NOMO-1 treated with DMSO at 0.1 percent for 48 hours (cell line): ENCODE data around the gene ELMOD3.
A peak's percentile ranks its signal among the peaks of the same experiment; 100 is the strongest.
"Not testable (repeated sequence)": the region's sequence is repeated elsewhere in the genome, so short reads cannot be mapped to it uniquely, and the experiment has no call there.

ENCODE experiments used
- DNase-seq: peaks from one replicate; lab custom pipeline; 2025; ENCODE audit not compliant: unreplicated experiment; lab: John Stamatoyannopoulos, UW

The ELMOD3 gene

DNA sequence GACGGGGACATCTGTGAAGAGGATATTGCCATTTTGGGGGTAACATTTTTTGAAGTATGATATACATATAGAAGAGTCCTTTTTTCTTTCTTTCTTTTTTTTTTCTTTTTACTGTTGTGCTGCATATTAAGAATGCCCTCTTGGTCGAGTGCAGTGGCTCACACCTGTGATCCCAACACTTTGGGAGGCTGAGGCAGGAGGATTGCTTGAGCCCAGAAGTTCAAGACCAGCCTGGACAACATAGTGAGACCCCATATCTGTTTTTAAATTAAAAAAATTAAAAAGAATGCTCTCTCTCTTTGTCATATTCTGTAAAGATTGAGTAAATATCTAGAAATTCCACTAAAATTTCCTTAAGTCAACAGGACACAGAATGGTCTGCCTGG, 67.5 kb downstream of the ELMOD3 start:
- DNase-seq: no peak

DNA sequence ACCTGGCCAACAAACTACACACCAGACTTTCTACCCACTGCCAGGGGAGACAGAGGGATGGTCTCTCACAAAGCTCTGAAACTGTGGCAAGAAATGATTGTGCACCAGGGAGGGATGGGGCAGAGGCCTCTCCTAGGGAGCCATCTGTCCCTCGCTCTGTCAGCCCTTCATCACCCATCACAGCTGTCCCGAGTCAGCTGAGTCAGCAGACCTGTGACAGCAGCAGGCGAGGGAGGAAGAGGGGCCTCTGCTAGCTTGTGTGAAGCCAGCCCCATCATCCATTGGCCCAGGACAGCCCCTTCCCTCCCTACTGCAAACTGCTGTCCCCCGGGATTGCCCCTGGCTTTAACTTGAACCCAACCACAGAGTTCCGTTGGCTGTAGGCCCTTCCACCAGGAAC, 69.0 kb downstream of the ELMOD3 start:
- no peak for DNase-seq

DNA sequence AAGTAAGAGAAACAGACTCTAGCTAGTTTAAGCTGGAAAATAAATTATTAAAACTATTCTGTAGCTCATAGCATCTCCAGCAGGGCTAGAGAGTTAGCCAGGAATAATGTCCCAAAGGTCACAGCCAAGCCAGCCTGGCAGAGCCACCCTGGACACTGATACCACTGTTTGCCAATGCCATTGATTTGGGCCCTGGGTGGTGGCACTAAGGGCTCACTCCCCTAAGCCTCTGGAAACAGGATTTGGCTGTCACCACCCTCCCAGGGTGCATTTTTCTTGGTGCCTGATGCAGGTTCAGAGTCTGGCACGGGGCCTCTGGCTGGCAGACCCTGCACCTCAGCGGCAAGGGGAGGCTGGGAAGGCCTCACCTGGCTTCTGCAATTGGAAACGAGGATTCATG, 71.0 kb downstream of the ELMOD3 start:
- no peak for DNase-seq

DNA sequence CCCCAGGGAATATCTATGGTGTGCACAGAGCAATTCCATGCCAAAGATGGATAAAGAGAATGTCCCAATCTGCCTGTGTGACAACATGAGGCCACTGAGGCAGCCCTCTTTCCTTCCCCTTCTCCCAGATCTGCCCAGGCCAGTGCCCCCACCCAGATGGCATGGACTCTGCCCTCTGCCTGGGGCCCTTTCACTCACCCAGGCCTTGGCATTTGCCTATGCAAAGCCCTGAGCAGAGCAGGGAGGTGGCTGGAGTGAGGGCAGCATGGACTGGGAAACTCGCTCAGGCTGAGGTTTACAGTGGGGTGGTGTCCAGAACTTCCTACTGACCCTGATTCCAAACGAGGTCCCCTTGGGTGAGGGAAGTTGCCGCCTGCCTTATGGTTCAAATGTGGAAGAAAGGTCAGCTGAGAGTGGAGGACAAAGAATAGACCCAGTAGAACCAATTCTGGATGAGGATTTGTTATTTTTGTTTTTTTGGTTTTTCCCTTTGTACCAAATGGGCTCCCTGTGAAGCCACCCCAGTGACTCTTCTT, 72.8 kb downstream of the ELMOD3 start:
- DNase-seq: no peak

DNA sequence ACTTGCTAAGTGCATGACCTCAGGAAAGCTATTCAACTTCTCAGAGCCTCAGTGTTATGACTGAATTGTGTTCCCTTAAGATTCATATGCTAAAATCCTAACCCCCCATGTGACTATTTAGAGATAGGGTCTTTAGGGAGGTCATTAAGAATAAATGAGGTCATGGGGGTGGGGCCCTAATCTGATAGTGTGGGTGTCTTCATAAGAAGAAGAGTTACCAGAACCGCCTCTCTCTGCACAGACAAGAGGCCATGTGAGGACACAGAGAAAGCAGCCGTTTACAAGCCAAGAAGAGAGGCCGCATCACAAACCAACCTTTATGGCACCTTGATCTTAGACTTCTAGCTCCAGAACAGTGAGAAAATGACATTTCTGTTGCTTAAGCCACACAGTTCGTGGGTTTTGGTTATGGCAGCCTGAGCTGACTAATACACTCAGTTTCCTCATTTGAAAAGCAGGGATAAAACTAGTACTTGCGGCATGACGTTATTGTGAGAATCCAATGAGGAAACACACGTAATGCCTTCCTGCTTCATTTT, 73.8 kb downstream of the ELMOD3 start:
- DNase-seq: peak; percentile 74

DNA sequence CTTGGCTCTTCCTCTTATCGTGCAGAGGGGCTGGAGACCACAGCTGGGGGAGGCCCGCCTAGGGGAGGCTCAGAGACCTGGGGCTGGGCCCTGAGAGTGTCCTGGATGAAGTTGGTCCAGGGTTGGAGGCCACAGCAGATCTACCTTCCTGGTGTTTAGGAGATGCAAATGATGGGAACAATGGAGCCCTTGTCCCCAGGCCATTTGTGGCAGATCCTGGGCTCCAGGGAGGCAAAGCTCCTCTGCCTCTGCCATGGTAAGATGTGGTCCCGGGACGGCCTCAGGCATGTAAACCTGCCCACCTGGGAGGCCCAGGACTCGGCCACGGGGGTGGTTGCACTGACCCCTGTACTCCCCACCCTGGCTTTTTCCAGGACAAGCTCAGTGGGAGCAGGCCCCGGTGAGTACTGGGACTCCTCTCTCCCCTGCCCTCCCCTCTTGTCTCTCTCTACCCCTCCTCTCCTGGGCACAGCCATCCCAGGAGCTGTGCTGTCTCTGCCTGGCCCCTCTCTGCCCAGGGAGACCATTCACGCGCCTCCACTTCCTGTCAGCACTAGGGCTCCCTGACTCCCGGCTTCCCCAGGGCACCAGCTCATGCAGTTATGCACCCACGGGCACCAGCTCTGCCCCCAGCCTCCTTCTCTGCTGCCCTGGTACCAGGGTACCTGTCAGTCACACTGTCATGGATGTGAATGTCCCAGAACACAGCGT, 74.8 kb downstream of the ELMOD3 start:
- no peak for DNase-seq

DNA sequence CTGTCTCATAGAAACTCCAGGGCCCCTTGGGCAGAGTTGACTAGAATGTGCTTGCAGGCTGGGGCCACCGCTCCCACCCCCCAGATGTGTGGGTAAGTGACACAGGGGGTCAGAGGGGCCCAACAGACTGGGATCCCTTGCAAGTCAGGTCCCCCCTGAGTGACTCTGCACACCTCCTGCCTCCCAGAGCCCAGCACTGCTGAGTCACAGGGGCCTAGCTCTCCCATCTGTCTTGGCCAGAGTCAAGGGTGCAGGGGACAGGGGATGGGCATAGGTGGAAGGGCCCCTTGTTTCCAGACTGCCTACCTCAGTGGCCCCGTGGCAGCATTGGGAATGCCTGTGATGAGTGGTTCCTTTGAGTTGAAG, 75.3 kb downstream of the ELMOD3 start:
- no peak for DNase-seq

DNA sequence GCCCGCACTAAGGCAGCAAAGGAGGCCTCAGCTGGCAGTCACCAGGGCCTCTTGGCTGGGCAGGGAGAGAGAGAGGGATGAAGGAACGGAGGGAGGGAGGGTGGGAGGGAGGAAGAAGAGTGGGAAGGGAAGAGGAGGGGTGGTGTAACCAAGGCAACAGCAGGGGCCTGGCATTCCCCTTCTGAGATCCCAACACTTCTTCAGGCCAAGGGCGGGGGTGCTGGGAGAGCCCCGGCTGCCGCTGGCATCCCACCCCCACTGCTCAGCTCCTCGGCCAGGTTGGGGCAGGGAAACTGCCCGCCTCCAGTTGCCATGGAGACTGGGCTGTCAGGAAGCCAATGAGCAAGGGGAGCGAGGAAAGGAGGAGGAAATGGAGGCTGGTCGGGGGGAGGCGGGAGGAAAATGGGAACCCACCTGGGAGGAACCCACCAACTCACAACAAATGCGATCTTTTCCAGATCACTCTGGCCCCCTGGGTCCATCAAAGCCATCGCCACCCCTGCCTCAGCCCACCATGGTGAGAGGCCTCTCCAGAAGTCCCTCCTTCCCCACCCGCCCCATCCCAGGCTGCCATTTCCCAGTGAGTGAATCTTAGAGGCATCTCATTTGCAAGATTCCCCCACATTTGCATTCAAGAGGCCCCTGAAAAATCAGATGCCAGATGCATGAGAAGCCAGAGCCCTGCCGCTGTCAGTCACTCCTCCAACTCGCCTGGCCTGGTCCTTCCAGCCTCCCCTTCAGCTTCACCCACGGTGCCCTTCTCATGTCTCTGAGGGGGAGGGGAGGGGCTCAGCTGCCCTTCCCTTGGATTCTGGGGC, 76.4 kb downstream of the ELMOD3 start:
- DNase-seq: no peak

DNA sequence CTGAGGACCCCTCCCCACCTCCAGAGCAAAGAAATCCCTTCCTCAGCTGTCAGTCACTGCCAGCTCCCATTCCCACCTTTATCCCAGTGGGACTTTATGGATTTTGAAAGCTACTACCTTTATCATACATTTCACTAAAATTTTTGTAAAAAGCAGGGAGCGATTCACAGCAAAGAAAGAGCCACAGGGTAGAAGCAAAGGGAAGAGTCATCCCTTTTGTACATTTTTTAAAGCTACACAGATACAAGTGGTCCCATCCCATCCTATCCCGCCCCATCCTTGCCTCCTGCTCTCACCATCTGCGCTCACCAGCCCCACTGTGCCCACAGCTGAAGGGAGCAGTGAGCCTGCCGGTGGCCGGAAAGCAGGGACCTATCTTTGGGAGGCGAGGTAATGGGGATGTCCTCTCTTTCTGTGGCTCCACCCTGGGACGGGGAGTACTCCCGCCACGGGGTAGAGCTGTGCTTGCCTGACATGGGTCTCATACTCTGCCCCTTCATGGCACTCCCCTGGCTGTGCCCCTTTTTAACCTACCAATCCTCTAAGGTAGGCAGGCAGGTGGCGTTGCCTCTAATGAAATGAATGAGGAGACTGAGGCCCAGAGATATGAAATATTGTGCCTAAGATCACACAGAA, 77.1 kb downstream of the ELMOD3 start:
- no peak for DNase-seq

DNA sequence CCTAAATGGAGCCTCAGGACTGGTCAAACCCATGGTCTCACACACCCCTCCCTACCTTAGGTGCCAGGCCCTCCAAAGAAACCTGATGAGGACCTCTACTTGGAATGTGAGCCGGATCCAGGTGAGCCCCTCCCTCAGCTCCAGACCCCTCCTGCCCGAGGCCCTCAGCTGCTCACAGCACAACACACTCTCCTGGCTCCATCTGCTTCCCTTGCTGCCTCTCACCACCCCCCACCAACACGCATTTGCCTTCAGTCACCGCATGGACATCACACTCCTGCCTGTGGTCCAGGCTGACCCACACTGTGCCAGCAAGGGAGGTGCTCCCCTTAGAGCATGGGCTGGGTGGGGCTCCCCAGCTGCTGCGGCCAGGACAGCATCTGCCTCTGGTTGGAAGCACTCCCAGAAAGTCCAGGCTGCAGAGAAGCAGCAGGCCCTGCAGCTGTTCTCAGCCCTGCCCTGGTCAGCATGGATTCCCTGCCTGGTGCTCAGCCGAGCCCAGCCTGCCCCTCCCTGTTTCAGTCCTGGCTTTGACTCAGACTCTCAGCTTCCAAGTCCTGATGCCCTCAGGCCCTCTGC, 79.0 kb downstream of the ELMOD3 start:
- DNase-seq: no peak

DNA sequence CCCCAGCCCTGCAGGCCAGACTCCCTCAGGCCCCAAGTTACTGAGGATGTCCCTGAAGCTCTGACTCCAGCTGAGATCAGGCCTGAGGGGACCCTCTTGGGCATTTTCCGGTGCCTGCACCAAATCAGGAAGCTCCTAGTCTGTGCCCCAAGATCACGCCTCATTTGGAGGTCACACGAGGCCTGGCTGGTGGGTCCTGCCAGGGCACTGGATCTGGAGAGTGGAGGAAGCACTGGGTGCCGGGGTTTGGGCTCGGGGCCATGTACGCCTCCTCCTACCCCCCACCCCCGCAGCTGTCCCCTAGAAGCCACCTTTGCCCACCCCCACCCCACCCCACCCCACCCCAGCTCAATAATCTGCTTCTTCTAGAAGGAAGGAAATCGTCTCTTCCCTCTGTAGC, 80.1 kb downstream of the ELMOD3 start:
- DNase-seq: no peak

DNA sequence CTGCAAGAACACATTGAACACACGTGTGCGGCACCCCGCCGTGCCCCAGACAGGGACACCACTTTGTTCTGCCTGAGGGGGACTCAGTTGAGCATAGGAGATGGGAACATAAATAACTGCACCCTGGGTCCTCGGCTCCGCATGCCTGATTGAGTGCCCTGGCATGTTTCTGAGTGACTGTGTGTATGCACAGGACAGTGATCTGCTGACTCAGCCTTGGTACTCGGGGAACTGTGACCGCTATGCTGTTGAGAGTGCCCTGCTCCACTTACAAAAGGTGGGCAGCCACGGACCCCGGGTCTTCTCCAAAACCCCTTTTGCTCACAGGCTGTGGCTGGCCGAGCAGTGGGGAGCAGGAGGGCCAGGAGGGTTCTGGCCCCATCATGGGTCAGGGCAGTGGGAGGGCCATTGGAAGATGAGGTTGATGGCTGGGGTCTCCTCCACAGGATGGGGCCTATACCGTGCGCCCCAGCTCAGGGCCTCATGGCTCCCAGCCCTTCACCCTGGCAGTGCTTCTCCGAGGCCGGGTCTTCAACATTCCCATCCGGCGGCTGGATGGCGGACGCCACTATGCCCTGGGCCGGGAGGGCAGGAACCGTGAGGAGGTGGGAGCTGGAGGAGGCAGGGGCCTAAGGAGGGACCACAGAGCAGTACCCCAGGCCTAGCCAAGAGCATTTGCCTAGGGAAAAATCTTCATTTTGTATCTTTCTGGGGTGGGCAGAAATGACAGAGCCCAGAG, 80.8 kb downstream of the ELMOD3 start:
- DNase-seq: no peak

DNA sequence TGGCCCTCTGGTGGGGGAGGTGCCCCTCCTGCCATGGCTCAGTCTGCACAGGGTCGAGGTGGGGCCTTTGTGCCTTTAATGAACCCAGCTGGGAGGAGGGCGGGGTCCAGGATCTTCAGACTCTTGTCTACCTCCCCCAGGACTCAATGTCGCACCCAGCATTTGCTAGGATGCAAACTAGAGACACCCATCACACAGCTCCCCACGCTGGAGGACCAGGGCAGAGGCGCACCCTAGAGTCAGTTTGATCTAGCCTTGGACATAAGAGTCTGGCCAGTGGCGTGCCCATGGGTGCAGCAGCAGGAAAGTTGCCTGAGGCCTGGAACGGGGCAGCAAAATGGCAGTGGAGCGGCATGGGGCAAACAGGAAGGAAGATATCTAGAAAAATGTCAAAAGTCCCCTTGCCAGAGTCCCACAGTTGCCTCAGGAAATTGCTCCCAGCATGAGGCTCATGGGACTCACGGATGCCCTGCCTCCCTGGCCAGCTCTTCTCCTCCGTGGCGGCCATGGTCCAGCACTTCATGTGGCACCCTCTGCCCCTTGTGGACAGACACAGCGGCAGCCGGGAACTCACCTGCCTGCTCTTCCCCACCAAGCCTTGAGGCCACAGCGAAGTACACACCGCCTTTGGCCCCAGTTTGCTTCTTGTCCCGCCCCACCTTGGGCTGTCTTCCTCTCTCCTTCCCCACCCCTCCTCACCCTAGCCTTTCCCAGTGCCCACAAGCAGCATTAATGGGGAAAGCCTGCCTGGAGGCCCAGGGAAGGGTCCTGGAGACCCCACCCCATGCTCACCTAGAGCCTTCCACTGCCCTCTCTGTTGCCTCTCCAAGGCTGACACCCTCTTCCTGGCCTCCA, 81.6 kb downstream of the ELMOD3 start:
- no peak for DNase-seq

DNA sequence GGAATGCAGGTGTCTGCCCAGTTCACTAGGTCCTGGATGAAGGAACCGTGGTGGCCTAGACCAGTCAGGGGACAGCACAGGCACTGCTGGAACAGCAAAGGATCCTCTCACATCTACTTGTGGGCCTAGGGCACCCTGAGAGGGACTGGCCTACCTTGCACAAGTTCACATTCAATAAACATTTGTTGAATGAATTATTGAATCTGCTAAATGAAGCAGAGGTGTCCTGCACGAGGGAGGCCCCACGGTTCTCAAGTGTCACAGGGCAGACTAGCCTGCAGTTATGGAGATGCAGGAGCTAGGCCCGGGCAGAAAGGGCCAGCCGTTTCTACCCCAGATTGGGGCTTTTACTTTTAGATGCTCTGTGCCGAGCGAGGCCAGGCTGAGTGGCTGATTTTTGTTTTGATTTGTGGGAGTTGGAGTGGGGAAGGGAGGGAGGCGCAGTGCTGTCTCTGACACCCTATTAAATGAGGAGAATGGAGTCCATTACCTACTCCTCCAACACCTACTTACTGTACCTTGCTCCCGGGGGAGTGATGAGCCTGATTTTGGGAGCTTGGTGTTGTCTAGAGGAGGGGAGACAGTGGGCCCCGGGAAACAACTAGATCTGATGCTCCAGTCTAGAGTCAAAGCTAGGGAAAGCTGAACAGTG, 82.4 kb downstream of the ELMOD3 start:
- no peak for DNase-seq

DNA sequence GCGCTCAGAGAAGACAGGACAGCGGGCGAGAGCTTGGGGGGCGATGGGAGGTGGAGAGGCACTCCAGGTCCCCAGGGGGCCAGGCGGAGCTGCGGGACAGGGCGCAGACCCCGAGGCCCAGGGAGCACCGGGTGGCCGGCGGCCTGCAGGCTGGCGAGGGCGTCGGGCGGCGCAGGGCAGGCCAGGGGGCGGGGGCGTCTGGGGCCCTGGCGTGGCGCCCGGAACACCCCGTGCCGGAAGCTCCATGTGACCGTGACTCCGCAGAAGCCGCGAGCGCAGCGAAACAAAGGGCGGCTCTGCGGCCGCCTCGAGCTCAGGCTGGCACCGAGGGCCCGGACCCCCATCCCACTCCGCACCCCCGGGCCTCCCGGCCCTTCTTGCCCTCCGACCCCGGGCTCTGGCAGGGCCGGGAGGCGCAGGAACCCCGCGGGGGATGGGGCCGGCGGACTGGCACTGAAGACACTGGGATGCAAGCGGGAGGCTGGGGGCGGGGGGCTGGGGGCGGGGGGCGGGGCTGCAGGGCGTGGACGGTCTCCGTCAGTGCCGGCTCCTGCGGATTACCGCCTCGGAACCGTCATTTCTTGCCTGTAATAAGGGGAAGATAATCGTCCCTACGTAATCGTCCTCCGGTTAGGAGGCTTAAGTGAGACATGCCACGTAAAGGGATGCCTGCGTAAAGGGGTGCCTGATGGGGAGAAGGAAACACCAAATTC, 83.1 kb downstream of the ELMOD3 start:
- peak; percentile 76 for DNase-seq

DNA sequence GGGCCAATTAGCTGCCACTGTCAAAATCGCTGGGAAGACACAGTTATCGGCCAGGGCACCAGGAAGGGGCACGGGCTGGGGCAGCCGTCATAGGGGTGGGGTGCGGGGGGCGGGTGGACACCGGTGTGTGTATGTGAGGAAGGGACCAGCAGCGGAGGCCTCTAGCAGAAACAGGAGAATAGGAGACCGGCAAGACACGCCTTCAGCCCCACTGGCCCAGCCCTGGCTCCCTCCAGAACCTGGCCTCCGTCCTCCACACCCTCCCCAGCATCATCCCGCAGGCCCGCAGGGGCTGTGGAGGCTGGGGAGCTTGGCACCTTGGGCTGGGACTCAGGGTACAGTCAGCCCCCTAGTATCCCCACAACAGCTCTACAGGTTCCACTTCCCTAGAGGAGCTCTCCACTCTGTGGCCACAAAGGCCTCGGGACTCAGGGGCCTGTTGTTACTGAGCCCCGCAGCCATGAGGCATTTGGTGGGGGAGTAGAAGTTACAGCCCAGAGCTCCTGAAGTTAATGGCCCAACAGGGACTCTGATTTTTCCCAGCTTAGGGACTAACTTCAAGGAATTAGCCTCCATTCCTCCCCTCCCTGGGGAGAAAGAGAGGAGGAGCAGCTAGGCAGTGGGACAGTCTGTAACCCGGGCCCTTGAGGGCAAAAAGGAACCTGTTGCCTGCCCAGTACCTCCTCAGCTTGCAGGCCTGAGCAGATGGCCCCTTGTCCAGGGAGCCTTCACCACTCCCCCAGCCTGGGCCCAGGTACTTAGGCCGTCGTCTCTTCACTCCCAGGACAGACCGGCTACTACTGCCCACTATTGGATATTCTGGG, 83.8 kb downstream of the ELMOD3 start:
- peak; percentile 23 for DNase-seq

DNA sequence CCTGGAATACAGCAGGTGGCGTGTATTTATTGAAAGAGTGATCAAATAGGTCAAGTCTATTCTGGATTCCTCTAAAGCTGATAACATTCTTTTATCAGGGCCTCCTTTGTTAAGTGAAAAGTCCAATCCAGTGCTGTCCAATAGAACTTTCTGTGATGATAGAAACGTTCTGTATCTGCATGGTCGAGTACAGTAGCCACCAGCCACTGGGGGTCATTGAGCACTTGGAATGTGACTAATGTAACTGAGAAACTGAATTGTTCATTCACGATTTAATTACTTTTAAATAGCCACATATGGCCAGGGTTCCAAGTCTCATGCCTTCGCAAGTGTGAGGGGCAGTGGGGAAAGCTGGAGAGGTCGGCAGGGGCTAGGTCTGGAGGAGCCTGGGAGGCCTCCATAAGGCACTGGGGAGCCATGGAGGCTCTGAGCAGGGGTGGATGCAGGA, 84.5 kb downstream of the ELMOD3 start:
- DNase-seq: no peak

DNA sequence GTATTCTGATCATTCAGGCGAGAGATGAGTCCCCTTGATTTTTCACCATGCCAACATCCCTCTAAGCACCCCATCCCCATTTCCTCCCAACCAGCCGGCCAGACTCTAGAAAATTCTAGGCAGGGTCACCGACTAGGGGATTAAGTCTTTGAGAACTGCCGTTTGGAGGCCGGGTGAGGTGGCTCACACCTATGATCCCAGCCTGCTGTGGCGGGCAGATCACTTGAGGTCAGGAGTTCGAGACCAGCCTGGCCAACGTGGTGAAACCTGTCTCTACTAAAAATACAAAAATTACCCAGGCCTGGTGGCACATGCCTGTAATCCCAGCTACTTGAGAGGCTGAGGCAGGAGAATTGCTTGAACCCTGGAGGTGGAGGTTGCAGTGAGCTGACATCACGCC, 85.0 kb downstream of the ELMOD3 start:
- DNase-seq: not testable (repeated sequence)
